Right renal pelvis (tissue), 4 donors: ENCODE measurements around the gene IFITM2. TPM values are rescaled to one million over a fixed set of nuclear protein-coding genes. Genes with fewer than 3 reads are reported as not detected.
"Not testable (repeated sequence)": the region's sequence is repeated elsewhere in the genome, so short reads cannot be mapped to it uniquely, and the experiment has no call there.

Experiments used
- DNase-seq, 4 donors: peaks; one replicate each; pipeline ENCODE4 v3.0.0-alpha.2; 2013; ENCODE audit warnings: low read depth in 4 of 4, low spot score in 3 of 4, missing footprints in 1 of 4
- polyA plus RNA-seq, 4 donors: library from polyadenylated mRNA; unstranded; fragments of 120-200 nt; gene quantifications; one replicate each; pipeline ENCODE4 v1.2.1, GENCODE V29; 2013; ENCODE audit not compliant: insufficient read length in 4 of 4

IFITM2 gene
- polyA plus RNA-seq, 4 donors: 194 to 242 (median 224) TPM

- no peak for DNase-seq
Observed at GRCh38 chr11:280706-281485, 26.7 kb upstream of the IFITM2 start.

- DNase-seq: no peak
Observed at GRCh38 chr11:281486-282161, 26.0 kb upstream of the IFITM2 start.

- no peak for DNase-seq
Observed at GRCh38 chr11:282171-282570, 25.4 kb upstream of the IFITM2 start.

GRCh38 chr11:282630-283360 is 24.8 kb upstream of the IFITM2 start:
- DNase-seq: no peak

- DNase-seq: no peak
Observed at GRCh38 chr11:283405-284104, 24.1 kb upstream of the IFITM2 start.

GRCh38 chr11:284105-285020 is 23.3 kb upstream of the IFITM2 start:
- no peak for DNase-seq

GRCh38 chr11:285021-285893 is 22.4 kb upstream of the IFITM2 start:
- DNase-seq: no peak

- DNase-seq: no peak
Observed at GRCh38 chr11:285894-286220, 21.8 kb upstream of the IFITM2 start.

GRCh38 chr11:286977-287820 is 20.4 kb upstream of the IFITM2 start:
- DNase-seq: not testable (repeated sequence)

- DNase-seq: no peak
Observed at GRCh38 chr11:287821-288477, 19.7 kb upstream of the IFITM2 start.

- DNase-seq: no peak
Observed at GRCh38 chr11:288478-289397, 18.9 kb upstream of the IFITM2 start, which contains the start of gene PGGHG. PGGHG (plus strand) TSS chr11:289126; CDS start chr11:289817, 691 bp downstream.

GRCh38 chr11:289398-289711 is 18.3 kb upstream of the IFITM2 start:
- no peak for DNase-seq

GRCh38 chr11:289712-290620 is 17.6 kb upstream of the IFITM2 start:
- DNase-seq: no peak

GRCh38 chr11:290621-291231 is 16.9 kb upstream of the IFITM2 start:
- DNase-seq: no peak
